AG04450 (cell line): Measurements from ENCODE around the gene PLA2G2E. TPM values are rescaled to one million over a fixed set of nuclear protein-coding genes. Genes with fewer than 3 reads are reported as not detected.
"Not testable (repeated sequence)": the region's sequence is repeated elsewhere in the genome, so short reads cannot be mapped to it uniquely, and the experiment has no call there.

Experiments
- CTCF ChIA-PET: fragments of 300-600, 350-600 bp; formaldehyde crosslinking; extraction: SDS; loops from one replicate; lab custom pipeline; 2022; ENCODE audit warnings: antibody characterized with exemption, inconsistent platforms; lab: Charles Lee
- POLR2A ChIA-PET: fragments of 350-600 bp; formaldehyde crosslinking; extraction: SDS; loops from one replicate; lab custom pipeline; 2021; ENCODE audit warnings: antibody characterized with exemption, inconsistent platforms; lab: Yijun Ruan, JAX
- DNase-seq: peaks from one replicate; pipeline ENCODE4 v3.0.0-alpha.2; 2011; ENCODE audit warnings: low read depth, low spot score
- H3K27ac ChIP-seq: one replicate; pipeline ENCODE4 v1.5.1; 2012; ENCODE audit warnings: low read depth, low read length, control low read depth
- H3K27me3 ChIP-seq: one replicate; pipeline ENCODE4 v1.6.0; 2012; ENCODE audit warnings: low read length; ENCODE audit not compliant: control insufficient read depth, insufficient read depth
- H3K4me3 ChIP-seq: 2 replicates; pipeline ENCODE4 v1.5.1; 2011; ENCODE audit warnings: mild to moderate bottlenecking, low read depth, low read length, control low read depth
- H3K9me3 ChIP-seq: 2 replicates; pipeline ENCODE4 v1.5.1; 2012; ENCODE audit warnings: low read length; ENCODE audit not compliant: control insufficient read depth, insufficient read depth
- polyA plus RNA-seq: library from polyadenylated mRNA; depleted of rRNA; stranded (reverse); fragments of >200 nt; gene quantifications from 2 replicates; pipeline ENCODE4 v1.2.3, GENCODE V29; 2011
- TF ChIP-seq, protein P1 (sequence below): IDR thresholded peaks from 2 replicates; pipeline ENCODE4 v1.5.1; 2011; ENCODE audit warnings: low read depth, low read length, control low read depth, inconsistent platforms

Gene PLA2G2E
- polyA plus RNA-seq, 1 experiment, result not detected

- TF ChIP-seq, protein P1, sequence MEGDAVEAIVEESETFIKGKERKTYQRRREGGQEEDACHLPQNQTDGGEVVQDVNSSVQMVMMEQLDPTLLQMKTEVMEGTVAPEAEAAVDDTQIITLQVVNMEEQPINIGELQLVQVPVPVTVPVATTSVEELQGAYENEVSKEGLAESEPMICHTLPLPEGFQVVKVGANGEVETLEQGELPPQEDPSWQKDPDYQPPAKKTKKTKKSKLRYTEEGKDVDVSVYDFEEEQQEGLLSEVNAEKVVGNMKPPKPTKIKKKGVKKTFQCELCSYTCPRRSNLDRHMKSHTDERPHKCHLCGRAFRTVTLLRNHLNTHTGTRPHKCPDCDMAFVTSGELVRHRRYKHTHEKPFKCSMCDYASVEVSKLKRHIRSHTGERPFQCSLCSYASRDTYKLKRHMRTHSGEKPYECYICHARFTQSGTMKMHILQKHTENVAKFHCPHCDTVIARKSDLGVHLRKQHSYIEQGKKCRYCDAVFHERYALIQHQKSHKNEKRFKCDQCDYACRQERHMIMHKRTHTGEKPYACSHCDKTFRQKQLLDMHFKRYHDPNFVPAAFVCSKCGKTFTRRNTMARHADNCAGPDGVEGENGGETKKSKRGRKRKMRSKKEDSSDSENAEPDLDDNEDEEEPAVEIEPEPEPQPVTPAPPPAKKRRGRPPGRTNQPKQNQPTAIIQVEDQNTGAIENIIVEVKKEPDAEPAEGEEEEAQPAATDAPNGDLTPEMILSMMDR, result peak; percentile 87
- Histone ChIP-seq H3K9me3 (no peaks in the 10 kb centered on the region; the same call in 1 of the 2 replicates), H3K27ac (peak within 1 kb of the TSS; percentile 84), H3K4me3 (peak within 1 kb of the TSS; percentile 67), H3K27me3 (peaks cover 4% of the 10 kb centered on the region)
- ChIA-PET POLR2A (interaction anchor here (0.6 to 1.2 kb wide), 4 partner anchors 10 to 711 kb away, joined by 3 to 5 read pairs (median 3); partner anchors contain the start of gene CAMK2N1), CTCF (interaction anchor here (0.5 to 2.9 kb wide), 29 partner anchors 10 to 536 kb away, joined by 3 to 17 read pairs (median 5); no protein-coding TSS in a partner anchor)
- DNase-seq, result peak; percentile 94
Measured at GRCh38 chr1:19882111-19883071, 41.0 kb downstream of the PLA2G2E start, which contains the start of gene OTUD3. OTUD3 (plus strand) TSS chr1:19882395; CDS start chr1:19882514, 119 bp downstream.

DNA sequence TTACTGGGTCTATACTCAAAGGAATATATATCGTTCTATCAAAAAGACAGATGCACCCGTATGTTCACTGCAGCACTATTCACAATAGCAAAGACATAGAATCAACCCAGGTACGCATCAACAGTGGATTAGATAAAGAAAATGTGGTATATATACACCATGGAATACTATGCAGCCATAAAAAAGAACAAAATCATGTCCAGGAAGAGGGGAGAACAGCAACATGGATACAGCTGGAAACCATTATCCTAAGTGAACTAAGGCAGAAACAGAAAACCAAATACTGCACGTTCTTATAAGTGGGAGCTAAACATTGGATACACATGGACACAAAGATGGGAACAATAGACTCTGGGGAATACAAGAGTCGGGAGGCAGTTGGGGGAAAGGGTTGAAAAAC, 42.6 kb downstream of the PLA2G2E start:
- peaks cover 12% of the 10 kb centered on the region for H3K27me3 ChIP-seq
- CTCF ChIA-PET, result interaction anchor here (0.6 to 2.8 kb wide), 4 partner anchors 11 to 119 kb away, joined by 3 to 14 read pairs (median 9); no protein-coding TSS in a partner anchor
- POLR2A ChIA-PET, H3K9me3 ChIP-seq, DNase-seq, H3K4me3 ChIP-seq, H3K27ac ChIP-seq: not testable (repeated sequence)

DNA sequence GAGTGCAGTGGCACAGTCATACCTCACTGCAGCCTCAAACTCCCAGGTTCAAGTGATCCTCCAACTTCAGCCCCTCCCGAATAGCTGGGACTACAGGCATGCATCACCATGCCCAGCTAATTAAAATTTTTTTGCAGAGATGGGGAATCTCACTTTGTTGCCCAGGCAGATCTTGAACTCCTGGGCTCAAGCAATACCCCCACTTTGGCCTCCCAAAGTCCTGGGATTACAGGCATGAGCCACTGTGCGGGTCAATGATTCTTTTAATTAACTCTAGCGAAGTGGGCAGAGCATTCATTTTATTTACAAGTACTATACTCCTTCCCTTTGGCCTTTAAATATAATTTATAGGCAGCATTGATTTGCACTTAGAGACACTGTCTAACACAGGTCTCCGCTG, 43.8 kb downstream of the PLA2G2E start:
- H3K27me3 ChIP-seq, result peaks cover 12% of the 10 kb centered on the region
- ChIA-PET CTCF (interaction anchor here (1.0 to 2.8 kb wide), 2 partner anchors 9 to 35 kb away, joined by 3 to 12 read pairs; no protein-coding TSS in a partner anchor), POLR2A (no interaction called here)

DNA sequence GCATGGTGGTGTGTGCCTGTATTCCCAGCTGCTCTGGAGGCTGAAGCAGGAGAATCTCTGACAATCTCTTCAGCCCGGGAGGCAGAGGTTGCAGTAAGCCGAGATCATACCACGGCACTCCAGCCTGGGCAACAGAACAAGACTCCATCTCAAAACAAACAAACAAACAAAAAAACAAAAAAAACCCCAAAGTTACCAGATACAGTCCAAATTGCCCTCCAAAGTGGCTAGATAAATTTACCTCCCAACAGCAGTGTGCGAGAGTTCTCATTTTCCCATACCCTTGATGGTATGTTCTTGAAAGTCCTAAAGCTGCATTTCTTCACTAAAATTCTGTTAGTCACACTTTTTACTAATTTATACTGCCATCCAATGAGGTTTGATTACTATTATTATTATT, 44.2 kb downstream of the PLA2G2E start:
- ChIA-PET CTCF (interaction anchor here (1.0 kb wide), 1 partner anchor 34 kb away, joined by 3 read pairs; no protein-coding TSS in a partner anchor), POLR2A (no interaction called here)
- TF ChIP-seq, protein P1, result no peak
- Histone ChIP-seq H3K27me3 (peaks cover 12% of the 10 kb centered on the region), H3K4me3 (no peak overlapping the region), H3K27ac (no peak overlapping the region), H3K9me3 (no peaks in the 10 kb centered on the region; the same call in 1 of the 2 replicates)
- no peak for DNase-seq

More for the DNA sequence above, 43.8 kb downstream of the PLA2G2E start:
- TF ChIP-seq, protein P1, result no peak
- H3K27ac ChIP-seq, result no peak overlapping the region
- no peak overlapping the region for H3K4me3 ChIP-seq
- H3K9me3 ChIP-seq, result no peaks in the 10 kb centered on the region; the same call in 1 of the 2 replicates
- DNase-seq, result no peak

GRCh38 chr1:19878637-19878985, 44.8 kb downstream of the PLA2G2E start:
- Histone ChIP-seq H3K27me3 (peaks cover 12% of the 10 kb centered on the region), H3K9me3 (no peaks in the 10 kb centered on the region; the same call in 1 of the 2 replicates), H3K4me3 (no peak overlapping the region), H3K27ac (no peak overlapping the region)
- ChIA-PET CTCF (no interaction called here), POLR2A (no interaction called here)
- TF ChIP-seq, protein P1, result no peak
- no peak for DNase-seq
